Astrocyte (in vitro differentiated cells and primary cell): ENCODE results near the gene CREB3L2. TPM values are rescaled to one million over a fixed set of nuclear protein-coding genes. Genes with fewer than 3 reads are reported as not detected.

ENCODE experiments used
- DNase-seq: peaks from one replicate; pipeline ENCODE4 v3.0.0-alpha.2; 2010; ENCODE audit warnings: low read depth
- FAIRE-seq: peaks from 2 replicates; lab custom pipeline; 2011; peaks lifted over from hg19 to GRCh38; lab: Jason Lieb, UNC
- H2AFZ ChIP-seq: 2 replicates; pipeline ENCODE4 v1.6.0; 2012; ENCODE audit warnings: low read depth, low read length, inconsistent platforms
- H3K27ac ChIP-seq: 2 replicates; pipeline ENCODE4 v1.5.1; 2011; ENCODE audit warnings: low read depth, low read length, inconsistent platforms
- H3K27me3 ChIP-seq: 2 replicates; pipeline ENCODE4 v1.6.0; 2011; ENCODE audit warnings: low read length, inconsistent platforms; ENCODE audit not compliant: insufficient read depth
- H3K36me3 ChIP-seq: 2 replicates; pipeline ENCODE4 v1.5.1; 2011; ENCODE audit warnings: low read length, inconsistent platforms; ENCODE audit not compliant: insufficient read depth
- H3K4me1 ChIP-seq: 2 replicates; pipeline ENCODE4 v1.5.1; 2011; ENCODE audit warnings: low read length, inconsistent platforms; ENCODE audit not compliant: insufficient read depth
- H3K4me2 ChIP-seq: 2 replicates; pipeline ENCODE4 v1.6.0; 2012; ENCODE audit warnings: low read length, inconsistent platforms
- H3K4me3 ChIP-seq: 2 replicates; pipeline ENCODE4 v1.5.1; 2011; ENCODE audit warnings: low read depth, mild to moderate bottlenecking, low read length, inconsistent platforms; ENCODE audit not compliant: insufficient read depth
- H3K79me2 ChIP-seq: 2 replicates; pipeline ENCODE4 v1.6.0; 2012; ENCODE audit warnings: mild to moderate bottlenecking, low read length, inconsistent platforms; ENCODE audit not compliant: insufficient read depth
- H3K9ac ChIP-seq: 2 replicates; pipeline ENCODE4 v1.6.0; 2012; ENCODE audit warnings: mild to moderate bottlenecking, low read length, inconsistent platforms
- H3K9me3 ChIP-seq: 2 replicates; pipeline ENCODE4 v1.5.1; 2012; ENCODE audit warnings: low read depth, mild to moderate bottlenecking, low read length, inconsistent platforms; ENCODE audit not compliant: insufficient read depth
- H4K20me1 ChIP-seq: 2 replicates; pipeline ENCODE4 v1.6.0; 2012; ENCODE audit warnings: low read length, inconsistent platforms; ENCODE audit not compliant: insufficient read depth
- H3K27ac Mint-ChIP-seq: one replicate; pipeline ENCODE4 v1.8.0; 2021; ENCODE audit warnings: mild to moderate bottlenecking, mixed read lengths; ENCODE audit not compliant: unreplicated experiment
- H3K27me3 Mint-ChIP-seq: one replicate; pipeline ENCODE4 v1.8.0; 2021; ENCODE audit warnings: low read depth, mixed read lengths; ENCODE audit not compliant: unreplicated experiment
- H3K36me3 Mint-ChIP-seq: one replicate; pipeline ENCODE4 v1.8.0; 2021; ENCODE audit warnings: low read depth, mixed read lengths; ENCODE audit not compliant: unreplicated experiment
- H3K4me1 Mint-ChIP-seq: one replicate; pipeline ENCODE4 v1.8.0; 2021; ENCODE audit warnings: low read depth, mixed read lengths; ENCODE audit not compliant: unreplicated experiment
- H3K4me3 Mint-ChIP-seq: one replicate; pipeline ENCODE4 v1.8.0; 2021; ENCODE audit warnings: mild to moderate bottlenecking, moderate library complexity, mixed read lengths; ENCODE audit not compliant: unreplicated experiment
- H3K9me3 Mint-ChIP-seq: one replicate; pipeline ENCODE4 v1.8.0; 2021; ENCODE audit warnings: mild to moderate bottlenecking, mixed read lengths; ENCODE audit not compliant: unreplicated experiment
- EZH2 ChIP-seq: IDR thresholded peaks from 2 replicates; pipeline ENCODE4 v1.6.1; 2012; ENCODE audit warnings: mild to moderate bottlenecking, low read length, inconsistent platforms; ENCODE audit not compliant: insufficient read depth
- total RNA-seq: library from RNA; stranded (reverse); gene quantifications from 2 replicates; pipeline ENCODE4 v1.2.1, GENCODE V29; 2021
- TF ChIP-seq, protein P1 (sequence below): IDR thresholded peaks from 2 replicates; pipeline ENCODE4 v1.5.1; 2011; ENCODE audit warnings: low read depth, mild to moderate bottlenecking, inconsistent platforms, low read length, moderate library complexity; ENCODE audit not compliant: insufficient read depth

The CREB3L2 gene
- total RNA-seq, 1 donor from 2014 or later, result 116 TPM

- peaks cover 4% of the 10 kb centered on the region for H3K4me1 ChIP-seq
- Mint-ChIP-seq H3K27ac (no peak overlapping the region), H3K27me3 (no peaks in the 10 kb centered on the region), H3K36me3 (peaks cover 21% of the 10 kb centered on the region), H3K4me3 (no peak overlapping the region), H3K4me1 (peaks cover 40% of the 10 kb centered on the region), H3K9me3 (peaks cover 6% of the 10 kb centered on the region)
- H3K27me3 ChIP-seq, result no peaks in the 10 kb centered on the region
- H3K36me3 ChIP-seq, result peaks cover 23% of the 10 kb centered on the region
- H3K79me2 ChIP-seq, result peaks cover 72% of the 10 kb centered on the region
- no peaks in the 10 kb centered on the region for H3K9me3 ChIP-seq
- H3K4me3 ChIP-seq, result no peak overlapping the region
- no peak overlapping the region for H3K9ac ChIP-seq
- peaks cover 37% of the 10 kb centered on the region for H4K20me1 ChIP-seq
- FAIRE-seq (no peak), DNase-seq (no peak)
- H3K27ac ChIP-seq, result no peak overlapping the region
- TF ChIP-seq, protein P1, sequence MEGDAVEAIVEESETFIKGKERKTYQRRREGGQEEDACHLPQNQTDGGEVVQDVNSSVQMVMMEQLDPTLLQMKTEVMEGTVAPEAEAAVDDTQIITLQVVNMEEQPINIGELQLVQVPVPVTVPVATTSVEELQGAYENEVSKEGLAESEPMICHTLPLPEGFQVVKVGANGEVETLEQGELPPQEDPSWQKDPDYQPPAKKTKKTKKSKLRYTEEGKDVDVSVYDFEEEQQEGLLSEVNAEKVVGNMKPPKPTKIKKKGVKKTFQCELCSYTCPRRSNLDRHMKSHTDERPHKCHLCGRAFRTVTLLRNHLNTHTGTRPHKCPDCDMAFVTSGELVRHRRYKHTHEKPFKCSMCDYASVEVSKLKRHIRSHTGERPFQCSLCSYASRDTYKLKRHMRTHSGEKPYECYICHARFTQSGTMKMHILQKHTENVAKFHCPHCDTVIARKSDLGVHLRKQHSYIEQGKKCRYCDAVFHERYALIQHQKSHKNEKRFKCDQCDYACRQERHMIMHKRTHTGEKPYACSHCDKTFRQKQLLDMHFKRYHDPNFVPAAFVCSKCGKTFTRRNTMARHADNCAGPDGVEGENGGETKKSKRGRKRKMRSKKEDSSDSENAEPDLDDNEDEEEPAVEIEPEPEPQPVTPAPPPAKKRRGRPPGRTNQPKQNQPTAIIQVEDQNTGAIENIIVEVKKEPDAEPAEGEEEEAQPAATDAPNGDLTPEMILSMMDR, result no peak
- TF ChIP-seq EZH2, result no peak
- H2AFZ ChIP-seq, result no peak overlapping the region
- H3K4me2 ChIP-seq, result no peak overlapping the region
Observed at GRCh38 chr7:137916980-137917645, 84.8 kb downstream of the CREB3L2 start.

DNA sequence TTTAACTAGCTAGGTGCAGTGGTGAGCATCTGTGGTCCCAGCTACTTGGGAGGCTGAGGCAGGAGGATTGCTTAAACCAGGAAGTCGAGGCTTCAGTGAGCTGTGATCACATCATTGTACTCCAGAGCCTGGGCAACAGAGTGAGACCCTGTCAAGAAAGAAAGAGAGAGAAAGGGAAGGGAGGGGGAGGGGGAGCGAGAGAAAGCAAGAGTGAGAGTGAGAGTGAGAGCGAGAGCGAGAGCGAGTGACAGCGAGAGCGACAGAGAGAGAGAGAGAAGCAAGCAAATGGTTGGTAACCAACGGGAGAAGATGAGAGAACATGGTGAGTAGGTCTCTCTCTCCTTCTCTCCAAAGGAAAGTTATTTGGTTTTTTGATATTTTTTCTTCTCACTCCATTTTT is 85.3 kb downstream of the CREB3L2 start:
- H3K4me1 ChIP-seq, result peaks cover 4% of the 10 kb centered on the region
- DNase-seq, result no peak
- no peak overlapping the region for H3K9ac ChIP-seq
- peaks cover 37% of the 10 kb centered on the region for H4K20me1 ChIP-seq
- H3K4me1 Mint-ChIP-seq, result peaks cover 38% of the 10 kb centered on the region
- H3K27me3 ChIP-seq, result no peaks in the 10 kb centered on the region
- H3K4me3 ChIP-seq, result no peak overlapping the region
- peaks cover 6% of the 10 kb centered on the region for H3K9me3 Mint-ChIP-seq
- no peaks in the 10 kb centered on the region for H3K9me3 ChIP-seq
- no peak overlapping the region for H3K27ac Mint-ChIP-seq
- peaks cover 20% of the 10 kb centered on the region for H3K36me3 Mint-ChIP-seq
- H3K4me3 Mint-ChIP-seq, result no peak overlapping the region
- no peak for TF ChIP-seq EZH2
- TF ChIP-seq, protein P1, result no peak
- H3K27ac ChIP-seq, result no peak overlapping the region
- peaks cover 67% of the 10 kb centered on the region for H3K79me2 ChIP-seq
- H3K36me3 ChIP-seq, result peaks cover 26% of the 10 kb centered on the region
- H3K4me2 ChIP-seq, result no peak overlapping the region
- no peaks in the 10 kb centered on the region for H3K27me3 Mint-ChIP-seq
- no peak for FAIRE-seq
- H2AFZ ChIP-seq, result no peak overlapping the region

DNA sequence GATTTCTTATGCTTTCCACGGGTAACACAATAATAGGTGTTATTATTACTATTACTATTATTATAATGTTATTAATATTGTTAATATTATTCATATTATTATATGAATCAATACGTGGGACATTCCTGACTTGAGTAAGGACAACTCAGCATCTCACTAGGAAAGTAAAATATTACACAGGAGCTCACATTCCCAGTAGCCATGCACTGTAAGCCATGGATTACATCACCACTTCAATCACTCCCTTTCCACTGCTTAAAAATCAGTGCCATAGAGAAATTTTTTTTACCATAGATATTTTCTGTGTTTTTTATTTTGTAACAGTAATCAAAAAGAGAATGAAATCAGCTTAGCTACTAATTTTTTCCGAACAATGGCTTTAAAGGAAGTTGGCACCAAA is 86.6 kb downstream of the CREB3L2 start:
- peaks cover 25% of the 10 kb centered on the region for H3K4me1 Mint-ChIP-seq
- Histone ChIP-seq H3K4me3 (no peak overlapping the region), H3K79me2 (peaks cover 56% of the 10 kb centered on the region), H3K27me3 (no peaks in the 10 kb centered on the region), H3K36me3 (peaks cover 36% of the 10 kb centered on the region), H3K4me1 (no peaks in the 10 kb centered on the region), H3K9ac (no peak overlapping the region), H3K27ac (no peak overlapping the region), H3K9me3 (no peaks in the 10 kb centered on the region), H3K4me2 (no peak overlapping the region), H4K20me1 (peaks cover 35% of the 10 kb centered on the region), H2AFZ (no peak overlapping the region)
- H3K4me3 Mint-ChIP-seq, result no peak overlapping the region
- no peak overlapping the region for H3K27ac Mint-ChIP-seq
- H3K36me3 Mint-ChIP-seq, result peaks cover 17% of the 10 kb centered on the region
- FAIRE-seq (no peak), DNase-seq (no peak)
- H3K27me3 Mint-ChIP-seq, result no peaks in the 10 kb centered on the region
- TF ChIP-seq, protein P1, result no peak
- no peak for TF ChIP-seq EZH2
- H3K9me3 Mint-ChIP-seq, result peaks cover 4% of the 10 kb centered on the region
